ENCODE data around the gene USP7.
"Not testable (repeated sequence)": the region's sequence is repeated elsewhere in the genome, so short reads cannot be mapped to it uniquely, and the experiment has no call there.

Gene USP7

GRCh38 chr16:8924214-8924613, 39.5 kb downstream of the USP7 start:
- DNase-seq (ENCODE audit: low spot score) = no peak

GRCh38 chr16:8923199-8923598, 40.5 kb downstream of the USP7 start:
- no peak for DNase-seq (ENCODE audit: low spot score)

- DNase-seq (ENCODE audit: low spot score) = no peak
Measured at GRCh38 chr16:8921347-8921984, 42.2 kb downstream of the USP7 start.

DNA sequence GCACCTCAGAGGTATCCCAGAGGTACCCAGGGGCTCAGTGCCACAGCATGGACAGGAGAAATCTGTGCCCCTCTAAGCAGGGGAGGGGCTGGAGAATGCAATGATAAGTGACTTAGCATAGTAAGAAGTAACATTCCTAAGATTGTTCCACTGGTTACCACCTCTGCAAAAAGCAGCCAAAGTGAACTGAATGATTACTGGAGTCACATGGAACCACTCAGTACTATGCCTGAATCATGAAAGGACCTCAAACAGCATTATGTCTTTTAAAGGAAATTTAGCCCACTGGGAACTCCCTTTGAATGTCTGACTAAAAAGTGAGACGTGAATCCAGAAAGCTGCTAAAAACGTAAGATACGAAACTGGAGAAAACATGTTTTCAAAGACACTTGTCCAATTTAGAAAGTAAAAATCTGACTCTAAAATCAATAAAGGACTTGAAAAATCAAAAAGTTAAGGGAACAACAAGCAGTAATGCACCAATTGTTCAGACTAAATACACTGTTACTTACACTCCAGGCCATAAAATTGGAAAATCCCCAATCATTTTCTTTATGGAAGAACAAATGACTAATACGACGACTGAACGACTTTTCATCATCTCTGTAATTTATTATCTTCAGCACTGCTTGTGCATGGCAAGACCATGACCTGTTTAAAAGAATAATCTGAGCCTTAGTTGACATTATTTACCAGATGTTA, 42.9 kb downstream of the USP7 start:
- no peak for DNase-seq (ENCODE audit: low spot score)

GRCh38 chr16:8919934-8920462, 43.7 kb downstream of the USP7 start:
- DNase-seq (ENCODE audit: low spot score) = no peak

DNA sequence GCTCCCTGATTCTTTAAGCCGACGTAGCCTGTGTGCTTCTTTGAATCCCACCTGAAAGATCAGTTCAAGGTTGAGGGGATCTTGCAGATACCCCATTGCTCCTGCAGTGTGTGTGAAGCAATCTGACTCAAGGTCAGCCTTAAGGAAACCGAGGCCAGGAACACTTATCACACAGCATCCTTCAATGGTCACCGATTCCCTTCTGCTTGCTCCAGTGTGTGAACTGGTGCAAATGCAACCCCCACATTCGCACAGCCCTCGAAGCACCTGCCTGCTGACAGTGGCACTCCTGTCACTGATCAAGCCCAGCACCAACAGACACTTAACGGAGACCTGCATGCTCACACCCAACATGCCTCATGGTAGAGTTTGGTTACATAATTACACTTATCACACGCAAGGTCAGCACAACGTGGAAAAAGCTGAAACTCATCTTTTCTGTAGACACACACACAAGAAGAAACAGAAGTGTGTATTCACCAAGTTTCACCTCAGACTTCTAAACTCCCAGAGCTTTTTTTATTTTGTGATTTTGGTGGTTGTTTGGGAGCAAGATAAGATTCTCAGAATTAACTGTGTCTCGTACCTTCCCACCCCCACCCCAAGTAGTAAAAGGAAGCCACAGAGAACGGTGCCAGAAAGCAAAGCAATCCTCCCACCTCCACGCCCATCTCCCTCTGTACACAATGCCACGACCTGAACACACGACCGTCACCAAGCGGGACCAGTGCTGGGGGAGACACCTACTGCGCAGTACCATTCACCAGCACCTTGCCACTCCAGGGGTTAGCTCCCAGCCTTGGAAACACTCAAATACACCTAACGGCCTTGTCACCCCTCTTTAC, 44.4 kb downstream of the USP7 start:
- no peak for DNase-seq (ENCODE audit: low spot score)

DNA sequence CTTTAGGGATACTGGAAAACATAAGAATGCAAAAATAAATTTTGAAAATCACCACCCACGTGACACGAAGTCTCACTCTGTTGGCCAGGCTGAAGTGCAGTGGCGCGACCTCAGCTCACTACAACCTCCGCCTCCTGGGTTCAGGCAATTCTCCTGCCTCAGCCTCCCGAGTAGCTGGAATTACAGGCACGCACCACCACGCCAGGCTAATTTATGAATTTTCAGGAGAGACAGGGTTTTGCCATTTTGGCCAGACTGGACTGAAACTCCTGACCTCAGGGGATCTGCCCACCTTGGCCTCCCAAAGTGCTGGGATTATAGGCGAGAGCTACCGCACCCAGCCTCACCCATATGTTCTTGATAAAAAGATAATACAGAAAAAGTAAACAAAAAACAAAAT, 46.4 kb downstream of the USP7 start:
- DNase-seq (ENCODE audit: low spot score) = not testable (repeated sequence)

DNA sequence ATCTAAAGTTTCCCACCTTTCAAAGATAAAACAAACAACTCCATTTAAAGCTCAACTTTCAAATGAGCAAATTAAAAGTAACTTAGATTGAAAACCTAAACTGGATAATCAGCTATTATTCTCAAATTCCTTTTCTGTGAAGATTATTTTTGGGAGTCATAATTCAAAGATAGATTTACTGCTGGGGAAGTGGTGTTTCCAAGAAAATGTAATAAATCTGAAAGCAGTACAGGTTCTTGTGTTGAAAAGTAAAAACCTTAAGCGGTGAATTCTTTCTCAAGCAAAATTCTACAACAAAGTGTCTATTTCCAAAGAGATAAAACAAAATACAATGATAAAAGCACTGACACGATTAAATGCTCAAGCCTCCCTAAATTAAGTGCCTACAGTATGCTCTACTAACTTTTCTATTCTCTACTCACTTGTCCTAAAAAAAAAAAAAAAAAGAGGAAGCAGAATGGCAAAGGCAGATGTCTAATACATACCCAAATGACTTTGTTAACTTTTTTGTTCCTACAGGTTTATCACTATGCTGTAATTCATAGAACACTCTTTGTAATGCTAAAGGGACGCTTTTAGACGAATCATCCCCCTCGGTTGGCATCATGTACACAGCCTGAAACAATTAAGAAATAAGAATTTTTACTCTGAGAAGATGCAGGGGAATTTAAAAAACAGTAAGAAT, 47.0 kb downstream of the USP7 start:
- no peak for DNase-seq (ENCODE audit: low spot score)

DNA sequence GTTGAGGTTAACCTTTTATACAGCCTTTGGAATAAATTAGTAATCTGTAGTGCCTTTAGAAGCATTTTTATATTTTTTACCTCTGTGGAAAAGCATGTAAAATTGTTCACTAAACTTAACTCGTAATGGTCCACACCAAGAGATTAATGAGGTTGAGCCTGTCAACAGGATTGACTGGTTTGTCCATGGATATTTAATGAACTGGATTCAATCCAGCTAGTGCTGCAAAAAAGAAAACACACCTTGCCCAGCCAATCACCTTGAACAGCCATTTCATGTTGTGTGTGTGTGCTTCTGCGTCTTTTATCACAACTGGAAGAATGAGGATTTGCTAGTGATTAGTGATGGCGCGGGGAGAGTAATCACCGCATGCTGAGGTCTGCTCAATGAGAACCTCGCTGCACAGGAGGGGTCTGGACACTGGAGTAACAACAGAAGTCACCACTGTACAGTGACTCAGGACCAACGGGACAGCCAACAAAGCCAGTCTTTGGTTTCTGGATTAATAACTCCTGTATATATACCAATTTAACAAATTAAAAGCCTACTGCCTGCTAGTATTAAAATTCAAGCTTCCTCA, 47.9 kb downstream of the USP7 start:
- no peak for DNase-seq (ENCODE audit: low spot score)

GRCh38 chr16:8914098-8914497, 49.6 kb downstream of the USP7 start:
- no peak for DNase-seq (ENCODE audit: low spot score)

DNA sequence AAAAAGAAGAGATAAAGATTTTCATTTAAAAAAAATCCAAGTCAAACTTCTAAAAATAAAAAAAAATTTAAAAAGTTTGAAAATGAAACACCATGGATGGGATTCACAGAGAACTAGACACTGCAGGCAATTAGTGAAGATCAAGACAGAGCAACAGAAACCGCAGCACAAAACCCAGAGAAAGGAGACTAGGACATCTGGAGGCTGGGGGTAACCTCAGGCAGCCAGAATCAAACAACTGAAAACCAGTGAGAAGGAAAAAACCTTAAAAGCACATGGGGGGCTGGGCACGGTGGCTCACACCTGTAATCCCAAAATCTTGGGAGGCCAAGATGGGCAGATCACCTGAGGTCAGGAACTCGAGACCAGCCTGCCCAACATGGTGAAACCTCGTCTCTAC, 50.9 kb downstream of the USP7 start:
- DNase-seq (ENCODE audit: low spot score) = no peak

GRCh38 chr16:8910811-8911210, 52.9 kb downstream of the USP7 start:
- no peak for DNase-seq (ENCODE audit: low spot score)

DNA sequence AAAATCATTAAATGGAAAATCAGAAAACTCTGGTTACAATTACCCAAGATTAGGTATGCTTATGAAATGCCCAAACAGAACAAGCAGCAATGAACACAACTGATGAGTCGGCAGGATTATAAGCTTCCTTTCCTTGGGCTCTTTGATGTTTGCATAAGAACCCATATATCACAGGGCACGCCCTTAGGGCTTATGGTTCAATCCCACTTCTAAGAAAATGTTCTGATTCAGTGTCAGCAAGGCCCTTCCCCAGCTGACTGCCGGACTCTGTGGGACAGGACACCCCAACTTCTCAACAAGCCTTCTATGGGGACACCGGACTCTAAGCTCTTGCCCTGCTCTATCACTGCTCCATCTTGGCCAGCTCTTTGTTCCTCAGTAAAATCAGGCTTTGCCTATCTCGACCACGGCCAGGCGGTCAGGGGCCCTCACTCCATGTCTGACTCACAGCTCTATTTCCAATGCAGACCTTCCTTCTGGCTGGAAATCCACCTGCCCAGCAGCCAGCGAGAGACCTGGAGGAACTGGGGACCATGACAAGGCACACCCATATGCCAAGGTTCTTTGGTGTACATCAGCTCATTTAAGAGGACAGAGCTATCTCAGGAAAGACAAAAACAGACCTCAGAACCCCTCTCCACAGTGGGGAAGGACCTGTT, 54.8 kb downstream of the USP7 start:
- no peak for DNase-seq (ENCODE audit: low spot score)

DNA sequence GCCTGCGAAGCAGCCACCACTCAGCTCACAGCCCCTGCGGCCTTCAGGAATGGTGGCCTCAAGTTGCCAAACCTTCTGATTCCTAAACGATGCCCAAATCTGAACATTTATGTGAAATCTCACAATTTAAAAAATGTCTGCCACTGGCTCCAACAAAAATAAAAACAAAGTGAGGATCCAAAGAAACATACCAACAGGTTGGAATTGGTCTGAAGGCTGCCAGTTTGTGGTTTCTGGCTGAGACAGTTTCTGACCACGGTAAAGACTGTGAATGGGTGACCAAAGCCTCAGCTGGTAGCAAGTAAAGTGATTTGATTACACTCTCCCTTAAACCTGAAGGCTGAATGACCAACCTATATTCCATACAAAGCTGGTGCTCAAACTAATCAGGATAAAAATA, 56.6 kb downstream of the USP7 start:
- DNase-seq (ENCODE audit: low spot score) = no peak

GRCh38 chr16:8905795-8906591, 57.7 kb downstream of the USP7 start:
- DNase-seq (ENCODE audit: low spot score) = no peak

GRCh38 chr16:8905168-8905762, 58.4 kb downstream of the USP7 start:
- no peak for DNase-seq (ENCODE audit: low spot score)

DNA sequence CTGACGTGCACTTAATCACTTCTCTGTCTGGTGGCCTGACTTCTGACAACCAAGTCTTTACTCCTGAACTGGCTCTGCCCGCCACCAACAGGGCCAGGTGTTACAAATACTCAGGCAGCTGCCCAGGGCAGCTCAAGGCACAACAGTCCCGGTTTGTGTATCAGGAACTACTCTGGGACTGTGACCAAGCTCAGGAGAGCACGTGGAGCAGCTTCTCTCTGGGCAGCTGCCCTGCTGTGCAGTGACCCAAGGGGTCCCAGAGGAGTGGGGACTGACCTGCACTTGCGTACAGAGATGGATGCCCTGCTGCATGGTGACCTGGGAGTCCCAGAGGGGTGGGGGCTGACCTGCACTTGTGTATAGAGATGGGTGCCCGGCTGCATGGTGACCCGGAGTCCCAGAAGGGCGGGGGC, 59.7 kb downstream of the USP7 start:
- no peak for DNase-seq (ENCODE audit: low spot score)

GRCh38 chr16:8903004-8903403, 60.7 kb downstream of the USP7 start:
- DNase-seq (ENCODE audit: low spot score) = no peak

- DNase-seq (ENCODE audit: low spot score) = no peak
Measured at GRCh38 chr16:8901320-8901861, 62.3 kb downstream of the USP7 start.

DNA sequence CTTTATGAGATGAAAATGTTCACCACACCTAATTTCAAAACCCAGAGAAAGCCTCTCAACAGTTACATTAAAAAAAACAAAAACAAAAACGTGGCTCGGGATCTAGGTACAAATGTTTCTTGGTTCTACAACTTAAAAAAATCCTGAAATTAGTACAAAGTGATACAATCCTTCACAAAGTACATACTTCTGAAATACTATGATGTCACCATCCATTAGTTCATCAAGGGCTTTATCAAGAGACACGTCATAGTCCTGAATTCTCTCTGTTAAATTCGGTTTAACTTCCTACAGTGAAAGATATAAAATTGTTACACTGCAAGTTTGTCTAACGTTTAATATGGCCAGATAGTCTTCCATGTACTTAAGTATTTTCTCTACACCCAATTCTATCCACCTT, 63.4 kb downstream of the USP7 start:
- no peak for DNase-seq (ENCODE audit: low spot score)
